Smooth muscle cell (in vitro differentiated cells): ENCODE results near the gene SLC15A4. TPM values are rescaled to one million over a fixed set of nuclear protein-coding genes. Genes with fewer than 3 reads are reported as not detected.
"Not testable (repeated sequence)": the region's sequence is repeated elsewhere in the genome, so short reads cannot be mapped to it uniquely, and the experiment has no call there.

Source experiments
- DNase-seq: peaks from one replicate; lab custom pipeline; 2025; ENCODE audit not compliant: unreplicated experiment; lab: John Stamatoyannopoulos, UW
- H2AFZ ChIP-seq: fragments of 200-600 bp; sonication (generic); 2 replicates; pipeline ENCODE4 v1.6.0; 2016; ENCODE audit warnings: antibody characterized with exemption, low read depth, mild to moderate bottlenecking
- H3F3A ChIP-seq: fragments of 200-600 bp; sonication (generic); 2 replicates; pipeline ENCODE4 v1.6.0; 2017; ENCODE audit warnings: antibody characterized with exemption, low read depth
- H3K27ac ChIP-seq: fragments of 200-600 bp; sonication (generic); 2 replicates; pipeline ENCODE4 v1.5.1; 2016; ENCODE audit warnings: low read depth, mild to moderate bottlenecking
- H3K27me3 ChIP-seq: fragments of 200-600 bp; sonication (generic); 2 replicates; pipeline ENCODE4 v1.6.1; 2016; ENCODE audit warnings: low read depth, mild to moderate bottlenecking
- H3K36me3 ChIP-seq: fragments of 200-600 bp; sonication (generic); 2 replicates; pipeline ENCODE4 v1.5.1; 2016; ENCODE audit warnings: low read depth
- H3K4me1 ChIP-seq: fragments of 200-600 bp; sonication (generic); 2 replicates; pipeline ENCODE4 v1.5.1; 2016; ENCODE audit warnings: low read depth
- H3K4me2 ChIP-seq: fragments of 200-600 bp; sonication (generic); 2 replicates; pipeline ENCODE4 v1.6.0; 2016; ENCODE audit warnings: mild to moderate bottlenecking
- H3K4me3 ChIP-seq: fragments of 200-600 bp; sonication (generic); 2 replicates; pipeline ENCODE4 v1.5.1; 2016; ENCODE audit warnings: mild to moderate bottlenecking
- H3K79me2 ChIP-seq: fragments of 200-600 bp; sonication (generic); 2 replicates; pipeline ENCODE4 v1.6.0; 2016; ENCODE audit warnings: low read depth, mild to moderate bottlenecking
- H3K9ac ChIP-seq: fragments of 200-600 bp; sonication (generic); 2 replicates; pipeline ENCODE4 v1.6.0; 2016; ENCODE audit warnings: low read depth
- H3K9me3 ChIP-seq: fragments of 200-600 bp; sonication (generic); replicated peaks from 2 replicates; pipeline ENCODE4 v1.5.1; 2016; ENCODE audit warnings: low read depth
- H4K20me1 ChIP-seq: fragments of 200-600 bp; sonication (generic); 2 replicates; pipeline ENCODE4 v1.6.0; 2016; ENCODE audit warnings: low read depth
- CTCF ChIP-seq: fragments of 200-600 bp; sonication (generic); IDR thresholded peaks from 2 replicates; pipeline ENCODE4 v1.5.1; 2017; ENCODE audit warnings: borderline replicate concordance, mild to moderate bottlenecking, antibody characterized with exemption; ENCODE audit not compliant: insufficient read depth, poor library complexity, severe bottlenecking
- WGBS: methylation state at CpG from one replicate; pipeline ENCODE4 v1.1.7; 2016; ENCODE audit warnings: low lambda C conversion rate; 5-methylcytosine and 5-hydroxymethylcytosine counted together
- polyA plus RNA-seq: library from polyadenylated mRNA; unstranded; fragments of >200 nt; fragmentation: Nextera tagmentation; extraction: Ambion mirVana; gene quantifications from 2 replicates; pipeline ENCODE4 v1.2.1, GENCODE V29; 2016
- total RNA-seq: library from RNA; depleted of rRNA; stranded (reverse); fragments of >200 nt; gene quantifications from 2 replicates; pipeline ENCODE4 v1.2.3, GENCODE V29; 2014

Gene SLC15A4
- total and polyA plus RNA-seq, 2 experiments from 2014 or later = 35.0 to 37.3 TPM

GRCh38 chr12:128842579-128842978 is 18.8 kb upstream of the SLC15A4 start:
- H2AFZ ChIP-seq = no peak overlapping the region
- H3F3A ChIP-seq = no peaks in the 10 kb centered on the region
- no peak overlapping the region for H3K27ac ChIP-seq
- 85% methylated on average over 11 of the region's 11 CpGs for WGBS
- H3K4me2 ChIP-seq = no peak overlapping the region
- TF ChIP-seq CTCF = no peak
- no peak for DNase-seq
- no peaks in the 10 kb centered on the region for H3K79me2 ChIP-seq
- no peak overlapping the region for H3K4me3 ChIP-seq
- no peaks in the 10 kb centered on the region for H3K4me1 ChIP-seq
- no peaks in the 10 kb centered on the region for H3K36me3 ChIP-seq
- no peak overlapping the region for H3K9ac ChIP-seq
- H3K9me3 ChIP-seq = no peaks in the 10 kb centered on the region
- no peaks in the 10 kb centered on the region for H4K20me1 ChIP-seq
- H3K27me3 ChIP-seq = no peaks in the 10 kb centered on the region

DNA sequence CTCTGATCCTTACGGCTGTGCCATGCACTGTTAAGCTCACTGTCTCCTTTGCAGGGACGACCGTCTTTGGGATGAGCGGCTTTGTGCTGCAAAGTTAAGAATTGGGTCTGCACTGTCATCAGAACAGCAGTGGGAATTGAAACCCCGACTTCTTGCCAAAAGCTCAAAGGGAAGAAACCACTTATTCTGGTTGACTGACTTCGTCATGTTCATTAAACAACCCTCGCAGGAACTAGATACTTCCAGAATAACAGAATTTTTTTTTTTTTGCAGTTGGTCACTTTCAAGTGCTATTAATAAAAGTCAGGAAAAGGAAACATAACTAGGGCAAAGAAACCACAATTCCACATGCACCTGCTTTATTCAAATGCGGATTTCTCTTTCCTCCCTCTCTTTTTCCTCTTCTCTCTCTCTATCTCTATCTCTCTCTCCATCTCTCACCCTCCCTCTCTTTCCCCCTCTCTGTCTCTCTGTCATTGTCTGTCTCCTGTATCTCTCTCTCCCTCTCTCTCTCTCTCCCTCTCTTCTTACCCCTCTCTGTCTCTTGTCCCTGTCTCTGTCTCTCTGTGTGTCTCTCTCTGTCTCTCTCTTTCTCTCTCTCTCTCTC is 17.2 kb upstream of the SLC15A4 start:
- Histone ChIP-seq H3K4me1 (no peaks in the 10 kb centered on the region), H3K9me3 (no peaks in the 10 kb centered on the region), H3K9ac (no peak overlapping the region), H3K27ac (no peak overlapping the region), H3K79me2 (no peaks in the 10 kb centered on the region), H3K4me3 (no peak overlapping the region), H3K27me3 (no peaks in the 10 kb centered on the region), H3F3A (no peaks in the 10 kb centered on the region), H3K4me2 (no peak overlapping the region), H4K20me1 (no peaks in the 10 kb centered on the region), H2AFZ (no peak overlapping the region), H3K36me3 (no peaks in the 10 kb centered on the region)
- WGBS = 71% methylated on average over 8 of the region's 8 CpGs
- DNase-seq = no peak
- TF ChIP-seq CTCF = no peak

DNA sequence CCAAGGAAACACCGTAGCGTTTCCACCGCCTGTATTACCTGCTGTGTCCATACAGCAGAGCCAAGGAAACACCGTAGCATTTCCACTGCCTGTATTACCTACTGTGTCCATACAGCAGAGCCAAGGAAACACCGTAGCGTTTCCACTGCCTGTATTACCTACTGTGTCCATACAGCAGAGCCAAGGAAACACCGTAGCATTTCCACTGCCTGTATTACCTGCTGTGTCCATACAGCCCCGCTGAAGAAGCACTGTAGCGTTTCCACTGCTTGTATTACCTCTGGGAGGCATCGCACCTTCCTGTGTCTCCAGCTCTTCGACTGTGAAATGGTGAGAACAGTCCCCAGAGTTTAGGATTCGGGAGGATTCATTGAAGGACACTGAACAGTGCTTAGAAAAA is 16.1 kb upstream of the SLC15A4 start:
- not testable (repeated sequence) for H3K4me1 ChIP-seq, H2AFZ ChIP-seq, H3K9ac ChIP-seq, H3K79me2 ChIP-seq, H3K4me2 ChIP-seq, H3K4me3 ChIP-seq, H3K36me3 ChIP-seq, DNase-seq, H4K20me1 ChIP-seq, H3K27me3 ChIP-seq, H3F3A ChIP-seq, H3K27ac ChIP-seq, H3K9me3 ChIP-seq
- WGBS = 80% methylated on average over 12 of the region's 12 CpGs

GRCh38 chr12:128833418-128833817 is 9.7 kb upstream of the SLC15A4 start:
- Histone ChIP-seq H3K79me2 (no peaks in the 10 kb centered on the region), H4K20me1 (no peaks in the 10 kb centered on the region), H3K4me3 (no peak overlapping the region), H3K36me3 (no peaks in the 10 kb centered on the region), H3K4me1 (no peaks in the 10 kb centered on the region), H3F3A (no peaks in the 10 kb centered on the region), H3K4me2 (no peak overlapping the region), H3K9ac (no peak overlapping the region), H2AFZ (no peak overlapping the region), H3K27me3 (no peaks in the 10 kb centered on the region), H3K27ac (no peak overlapping the region), H3K9me3 (no peaks in the 10 kb centered on the region)
- TF ChIP-seq CTCF = no peak
- 98% methylated on average over 10 of the region's 10 CpGs for WGBS
- no peak for DNase-seq
